ENCODE results near the gene IPCEF1. TPM values are rescaled to one million over a fixed set of nuclear protein-coding genes. Genes with fewer than 3 reads are reported as not detected.

IPCEF1 gene
- polyA plus RNA-seq, 2 of the 4 experiments (the other 2 are of a cell fraction), result 0.01 TPM; not detected in 1

GRCh38 chr6:154353626-154354025, 3.0 kb downstream of the IPCEF1 start:
- POLR2A ChIA-PET, result no interaction called here
- Histone ChIP-seq H3K9me3 (no peaks in the 10 kb centered on the region), H3K4me3 (no peak overlapping the region), H3K4me2 (no peak overlapping the region), H3K4me1 (no peaks in the 10 kb centered on the region), H3K27ac (no peak overlapping the region)
- FAIRE-seq, result no peak
- TF ChIP-seq CHD2 (IDR thresholded peaks at IDR 0.05; ENCODE audit: low read length, partially characterized antibody) (no peak), TP53 (CRISPR knock-in tag; IDR thresholded peaks at IDR 0.05) (no peak), RARB (CRISPR knock-in tag; IDR thresholded peaks at IDR 0.05) (no peak), HOXB5 (CRISPR knock-in tag; IDR thresholded peaks at IDR 0.05) (no peak)
- DNase-seq (ENCODE audit: low read depth in 1 of 2, low spot score in 1 of 2), result no peak
- 11% methylated on average over 1 of the region's 1 CpG for WGBS (ENCODE audit: missing lambda C conversion rate)
- CTCF ChIA-PET, result no interaction called here
- ATAC-seq, result no peak

- 80% methylated on average over 15 of the region's 15 CpGs for WGBS (ENCODE audit: missing lambda C conversion rate)
- DNase-seq (ENCODE audit: low read depth in 1 of 2, low spot score in 1 of 2), result no peak
- Histone ChIP-seq H3K4me2 (no peak overlapping the region), H3K27ac (no peak overlapping the region), H3K4me3 (no peak overlapping the region), H3K4me1 (no peaks in the 10 kb centered on the region), H3K9me3 (no peaks in the 10 kb centered on the region)
- CTCF ChIA-PET, result no interaction called here
- FAIRE-seq, result no peak
- POLR2A ChIA-PET, result no interaction called here
- no peak for ATAC-seq
- TF ChIP-seq ZSCAN20 (CRISPR knock-in tag; IDR thresholded peaks at IDR 0.05) (no peak), GATA3 (IDR thresholded peaks at IDR 0.05; ENCODE audit: borderline replicate concordance) (no peak), ZNF302 (CRISPR knock-in tag; IDR thresholded peaks at IDR 0.05) (no peak), POLR2A (IDR thresholded peaks at IDR 0.05; ENCODE audit: low read length) (no peak), RAD21 (conservative IDR thresholded peaks at IDR 0.05 in 1 of 2, IDR thresholded peaks at IDR 0.05 in 1 of 2) (no peak), MAZ (IDR thresholded peaks at IDR 0.05; ENCODE audit: borderline replicate concordance, low read depth, low read length) (no peak), HOXA7 (CRISPR knock-in tag; IDR thresholded peaks at IDR 0.05) (no peak), TFCP2L1 (CRISPR knock-in tag; IDR thresholded peaks at IDR 0.05) (no peak), EHMT2 (IDR thresholded peaks at IDR 0.05; ENCODE audit: low read depth) (no peak), CTCF (IDR thresholded peaks at IDR 0.05) (no peak), USF2 (IDR thresholded peaks at IDR 0.05) (no peak), JUNB (IDR thresholded peaks at IDR 0.05) (no peak), KDM1A (IDR thresholded peaks at IDR 0.05; ENCODE audit: low read depth) (no peak), CBX8 (IDR thresholded peaks at IDR 0.05) (no peak), CHD2 (IDR thresholded peaks at IDR 0.05; ENCODE audit: low read length, partially characterized antibody) (no peak), HES2 (IDR thresholded peaks at IDR 0.05) (no peak), EHF (CRISPR knock-in tag; IDR thresholded peaks at IDR 0.05) (no peak)
- TF ChIP-seq, protein P1, sequence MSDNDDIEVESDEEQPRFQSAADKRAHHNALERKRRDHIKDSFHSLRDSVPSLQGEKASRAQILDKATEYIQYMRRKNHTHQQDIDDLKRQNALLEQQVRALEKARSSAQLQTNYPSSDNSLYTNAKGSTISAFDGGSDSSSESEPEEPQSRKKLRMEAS (IDR thresholded peaks at IDR 0.05), result no peak
- TF ChIP-seq, protein P2, sequence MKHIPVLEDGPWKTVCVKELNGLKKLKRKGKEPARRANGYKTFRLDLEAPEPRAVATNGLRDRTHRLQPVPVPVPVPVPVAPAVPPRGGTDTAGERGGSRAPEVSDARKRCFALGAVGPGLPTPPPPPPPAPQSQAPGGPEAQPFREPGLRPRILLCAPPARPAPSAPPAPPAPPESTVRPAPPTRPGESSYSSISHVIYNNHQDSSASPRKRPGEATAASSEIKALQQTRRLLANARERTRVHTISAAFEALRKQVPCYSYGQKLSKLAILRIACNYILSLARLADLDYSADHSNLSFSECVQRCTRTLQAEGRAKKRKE (CRISPR knock-in tag; IDR thresholded peaks at IDR 0.05; ENCODE audit: low read depth), result no peak
Observed at GRCh38 chr6:154352898-154353585, 3.6 kb downstream of the IPCEF1 start.
